HG02981 (cell line): ENCODE results near the gene PCGF3.
"Not testable (repeated sequence)": the region's sequence is repeated elsewhere in the genome, so short reads cannot be mapped to it uniquely, and the experiment has no call there.

Experiments
- ATAC-seq: cut with Tn5 transposase; IDR thresholded peaks from one replicate; pipeline ENCODE4 v1.9.1; 2021; ENCODE audit warnings: mild to moderate bottlenecking, moderate library complexity; ENCODE audit not compliant: unreplicated experiment

Gene PCGF3

GRCh38 chr4:792626-793092 is 87.0 kb downstream of the PCGF3 start:
- no peak for ATAC-seq

- no peak for ATAC-seq
Observed at GRCh38 chr4:793093-793861, 87.6 kb downstream of the PCGF3 start.

GRCh38 chr4:793941-794621 is 88.4 kb downstream of the PCGF3 start:
- no peak for ATAC-seq

DNA sequence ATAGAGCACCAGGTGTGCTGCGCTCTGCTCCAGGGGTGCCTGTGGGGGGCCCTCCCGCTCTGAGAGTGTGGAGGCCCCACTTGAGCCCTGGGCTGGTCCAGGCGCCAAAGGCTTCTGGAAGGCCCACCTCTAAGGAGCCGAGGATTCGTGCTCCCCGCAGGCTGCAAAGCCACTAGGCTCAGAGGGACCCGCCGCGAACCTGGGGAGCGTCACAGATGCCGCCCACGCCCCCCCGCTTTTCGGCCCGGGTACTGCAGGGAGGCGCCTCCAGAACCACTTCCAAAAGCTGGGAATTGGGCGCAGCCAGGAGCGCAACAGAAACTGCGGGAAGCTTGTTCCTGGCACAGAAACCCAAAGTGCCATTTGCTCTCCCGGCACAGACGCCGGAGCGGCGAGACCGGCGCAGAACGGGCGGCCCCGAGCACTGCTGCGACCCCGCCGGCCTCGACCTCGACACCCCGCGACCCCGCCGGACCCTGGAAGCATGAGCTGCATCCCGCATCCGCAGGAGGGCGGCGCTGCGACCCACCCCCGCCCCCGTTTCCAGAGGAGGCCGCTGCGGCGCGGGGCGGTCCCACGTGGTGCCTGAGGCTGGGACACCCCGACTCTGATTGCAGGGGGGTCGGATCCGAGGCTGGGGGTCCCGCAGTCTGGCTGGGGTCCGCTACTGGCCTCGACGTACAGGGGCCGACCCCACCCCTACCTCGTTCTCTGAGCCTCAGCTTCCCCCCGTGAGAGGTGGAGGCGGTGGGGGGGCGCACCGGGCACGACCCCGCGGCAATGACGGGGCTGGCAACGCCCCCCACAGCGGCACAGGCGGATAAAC is 89.5 kb downstream of the PCGF3 start:
- ATAC-seq: no peak

DNA sequence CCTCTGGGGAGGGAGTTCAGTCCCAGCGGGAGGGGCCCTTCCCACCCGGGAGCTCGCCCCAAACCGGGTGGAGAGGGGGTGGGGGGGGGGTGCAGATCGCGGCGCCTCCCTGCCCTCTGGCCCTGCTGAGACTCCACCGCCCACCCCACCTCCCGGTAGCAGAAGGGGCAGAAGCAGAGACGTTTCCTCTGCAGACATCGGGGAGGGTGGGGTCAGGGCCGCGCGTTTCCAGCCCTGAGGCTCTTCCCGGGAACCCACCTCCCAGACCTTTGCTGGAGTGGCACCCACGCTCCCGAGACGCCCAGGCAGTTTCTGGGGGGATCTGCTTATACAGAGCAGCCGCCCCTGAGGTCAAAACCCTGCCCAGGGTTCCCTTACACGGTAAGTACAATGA is 90.1 kb downstream of the PCGF3 start:
- no peak for ATAC-seq

- ATAC-seq: no peak
Observed at GRCh38 chr4:796206-796605, 90.6 kb downstream of the PCGF3 start.

- ATAC-seq: no peak
Observed at GRCh38 chr4:797066-797465, 91.4 kb downstream of the PCGF3 start.

DNA sequence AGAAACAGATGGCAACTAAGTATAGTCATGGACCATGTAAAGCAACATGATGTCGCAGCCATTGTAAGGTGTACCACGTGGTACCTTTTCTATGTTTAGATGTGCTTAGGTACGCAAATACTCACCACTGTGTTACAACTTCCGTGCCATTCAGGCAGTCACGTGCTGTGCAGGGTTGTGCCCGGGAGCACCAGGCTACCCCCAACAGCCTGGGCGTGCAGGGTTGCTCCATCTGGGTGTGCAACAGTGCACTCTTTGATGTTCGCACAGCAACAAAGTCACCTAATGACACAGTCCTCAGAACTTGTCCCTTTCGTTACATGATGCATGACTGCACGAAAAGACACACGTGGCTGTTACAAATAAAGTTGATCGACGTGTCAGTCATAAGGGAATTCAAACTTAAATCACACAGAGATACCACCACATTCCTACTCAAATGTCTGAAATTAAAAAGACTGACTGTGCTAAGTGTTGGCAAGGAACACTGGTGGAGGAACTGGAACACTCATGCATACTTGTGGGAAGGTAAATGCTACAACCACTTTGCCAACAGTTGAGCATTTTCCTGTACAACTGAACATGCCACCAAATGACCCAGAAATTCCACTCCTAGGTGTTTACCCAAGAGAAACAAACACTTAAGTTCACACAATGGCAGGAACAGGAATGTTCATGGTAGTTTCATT is 95.9 kb downstream of the PCGF3 start:
- no peak for ATAC-seq

DNA sequence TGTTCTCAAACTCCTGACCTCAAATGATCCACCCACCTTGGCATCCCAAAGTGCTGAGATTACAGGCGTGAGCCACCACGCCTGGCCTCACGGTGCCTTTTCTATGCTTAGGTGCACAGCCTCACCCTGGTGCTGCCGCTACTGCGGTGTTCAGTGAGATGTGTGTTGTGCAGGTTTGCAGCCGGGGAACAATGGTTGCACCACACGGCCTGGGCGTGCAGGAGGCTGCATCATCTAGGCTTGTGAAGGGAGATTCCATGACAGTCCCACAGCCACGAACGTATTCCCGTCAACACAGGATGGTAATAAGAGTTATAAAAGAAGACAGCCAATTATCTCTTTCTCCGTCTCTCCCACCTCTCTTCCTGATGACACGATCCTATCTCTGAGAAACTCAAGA is 98.3 kb downstream of the PCGF3 start:
- ATAC-seq: no peak

DNA sequence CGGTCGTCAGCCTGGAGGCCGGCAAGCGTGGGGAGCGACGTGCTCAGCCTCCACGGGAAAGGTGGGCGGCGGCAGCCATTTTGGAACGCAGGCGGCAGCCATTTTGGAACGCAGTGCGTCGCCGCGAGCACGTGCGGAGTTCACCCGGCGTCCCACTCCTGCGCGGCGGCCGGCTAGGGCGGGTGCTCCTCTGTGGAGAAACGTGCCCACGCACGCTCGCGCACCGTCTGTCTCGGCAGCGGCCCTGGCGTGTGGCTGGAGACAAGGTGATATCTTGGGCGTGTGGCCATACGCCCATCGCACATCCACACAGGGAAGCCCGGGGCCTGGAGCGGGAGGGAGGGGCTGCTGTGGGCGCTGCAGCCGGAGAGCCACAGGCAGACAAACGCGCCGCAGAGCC is 99.2 kb downstream of the PCGF3 start:
- ATAC-seq: no peak

DNA sequence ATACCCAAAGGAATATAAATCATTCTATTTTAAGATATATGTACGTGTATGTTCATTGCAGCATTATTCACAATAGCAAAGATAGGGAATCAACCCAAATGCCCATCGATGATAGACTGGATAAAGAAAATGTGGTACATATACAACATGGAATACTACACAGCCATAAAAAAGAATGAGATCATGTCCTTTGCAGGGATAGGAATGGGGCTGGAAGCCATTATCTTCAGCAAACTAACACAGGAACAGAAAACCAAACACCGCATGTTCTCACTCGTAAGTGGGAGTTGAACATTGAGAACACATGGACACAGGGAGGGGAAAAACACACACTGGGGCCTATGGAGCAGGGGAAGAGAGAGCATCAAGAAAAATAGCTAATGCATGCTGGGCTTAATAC is 101.3 kb downstream of the PCGF3 start:
- not testable (repeated sequence) for ATAC-seq

DNA sequence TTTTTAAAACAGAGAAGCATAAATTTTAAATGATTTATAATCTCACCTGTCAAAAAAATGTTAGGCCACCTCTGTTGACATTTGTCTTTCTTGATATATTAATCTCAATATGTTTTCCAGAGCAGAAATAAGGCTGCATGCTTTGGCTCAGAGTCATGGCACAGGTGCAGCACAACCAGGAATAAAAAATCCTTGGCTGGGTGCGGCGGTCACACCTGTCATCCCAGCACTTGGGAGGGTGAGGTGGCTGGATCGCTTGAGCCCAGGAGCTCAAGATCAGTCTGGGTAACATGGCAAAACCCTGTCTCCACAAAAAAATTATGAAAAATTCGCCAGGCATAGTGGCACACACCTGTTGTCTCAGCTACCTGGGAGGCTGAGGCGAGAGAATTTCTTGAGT is 102.2 kb downstream of the PCGF3 start:
- no peak for ATAC-seq

DNA sequence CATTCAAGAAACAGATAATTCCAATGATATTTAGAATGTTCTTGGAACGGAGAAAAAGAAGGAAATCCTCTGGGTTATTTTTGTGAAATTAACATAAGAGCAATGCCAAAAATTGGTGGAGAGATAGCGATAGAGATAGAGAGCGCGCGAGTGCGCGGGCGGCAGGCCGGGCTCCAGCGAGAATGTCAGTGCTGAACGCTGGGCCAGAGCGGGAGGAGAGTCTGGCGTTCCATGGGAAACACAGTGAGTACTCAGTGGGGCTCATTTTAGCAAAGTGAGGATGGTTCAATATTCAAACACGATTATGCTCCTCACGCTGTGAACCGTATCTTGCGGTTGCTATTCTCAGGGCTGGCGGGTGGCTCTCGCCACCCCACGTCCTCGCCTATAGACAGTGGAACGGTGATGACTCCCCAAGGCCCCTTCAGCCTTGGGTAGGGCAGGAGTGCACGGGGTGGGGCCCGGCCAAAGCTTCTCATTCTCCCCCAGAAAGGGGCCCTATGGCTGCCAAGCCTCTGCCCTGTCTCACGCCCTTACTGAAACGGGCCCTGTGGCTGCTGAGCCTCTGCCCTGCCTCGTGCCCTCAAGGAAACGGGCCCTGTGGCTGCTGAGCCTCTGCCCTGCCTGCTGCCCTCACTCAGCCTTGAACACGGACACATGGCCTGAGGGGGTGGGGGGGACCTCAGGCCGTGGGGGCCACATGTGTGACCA is 103.4 kb downstream of the PCGF3 start:
- no peak for ATAC-seq

DNA sequence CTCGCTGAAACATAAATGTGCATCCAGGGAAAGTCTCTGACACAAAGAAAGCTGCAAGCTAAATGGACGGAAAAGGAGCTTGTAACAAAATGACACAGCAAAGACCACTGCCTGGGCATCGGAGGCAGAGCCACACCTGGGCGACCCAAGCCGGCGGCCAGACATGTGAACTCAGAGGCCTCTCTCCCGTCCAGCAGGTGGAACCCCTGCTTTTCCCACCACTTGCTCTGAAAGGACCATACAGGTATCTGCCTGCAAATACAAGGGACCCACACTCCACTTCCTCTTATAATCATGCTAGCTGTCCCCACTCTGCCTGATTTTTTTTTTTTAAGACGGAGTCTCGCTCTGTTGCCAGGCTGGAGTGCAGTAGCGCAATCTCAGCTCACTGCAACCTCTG is 108.3 kb downstream of the PCGF3 start:
- ATAC-seq: no peak

GRCh38 chr4:814312-814850 is 108.7 kb downstream of the PCGF3 start:
- ATAC-seq: no peak

- no peak for ATAC-seq
Observed at GRCh38 chr4:815464-816146, 110.0 kb downstream of the PCGF3 start.

DNA sequence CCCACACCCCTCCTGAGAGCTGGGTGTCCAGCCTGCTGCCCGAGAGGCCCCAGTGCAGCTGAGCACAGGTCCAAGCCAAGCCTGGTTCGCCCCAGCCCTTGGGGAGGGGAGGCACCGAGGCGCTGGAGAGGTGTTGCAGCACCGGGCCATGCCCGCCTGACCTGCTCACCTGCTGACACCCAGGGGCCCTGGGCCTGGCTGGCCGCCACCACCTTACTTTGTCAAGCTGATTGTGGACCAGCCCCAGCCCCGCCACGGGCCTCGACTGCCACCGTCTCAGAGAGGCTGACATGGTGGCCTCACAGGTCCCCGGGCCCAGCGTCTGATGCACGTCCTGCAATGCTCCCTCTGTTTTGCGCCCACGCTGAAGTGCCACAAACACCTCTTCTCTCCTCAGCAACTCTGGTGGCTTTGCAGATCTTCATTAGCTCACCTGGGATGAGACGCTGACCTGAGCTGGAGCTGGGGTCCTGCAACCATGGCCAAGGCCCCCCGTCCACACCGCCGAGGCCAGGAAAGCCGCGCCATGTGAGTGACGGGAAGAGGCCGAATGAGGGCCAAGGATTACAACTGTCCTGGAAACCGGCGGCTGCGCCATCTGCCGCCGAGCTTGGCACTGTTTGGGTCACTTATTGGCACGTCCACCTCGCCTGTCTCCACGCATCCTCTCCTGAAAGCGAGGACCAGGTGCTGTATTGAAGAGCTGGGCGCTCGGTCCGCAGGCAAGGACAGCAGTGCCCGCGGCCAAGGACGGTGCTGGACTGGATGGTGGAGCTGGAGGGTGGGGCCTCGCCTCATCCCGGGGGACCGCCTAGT is 112.7 kb downstream of the PCGF3 start:
- no peak for ATAC-seq

DNA sequence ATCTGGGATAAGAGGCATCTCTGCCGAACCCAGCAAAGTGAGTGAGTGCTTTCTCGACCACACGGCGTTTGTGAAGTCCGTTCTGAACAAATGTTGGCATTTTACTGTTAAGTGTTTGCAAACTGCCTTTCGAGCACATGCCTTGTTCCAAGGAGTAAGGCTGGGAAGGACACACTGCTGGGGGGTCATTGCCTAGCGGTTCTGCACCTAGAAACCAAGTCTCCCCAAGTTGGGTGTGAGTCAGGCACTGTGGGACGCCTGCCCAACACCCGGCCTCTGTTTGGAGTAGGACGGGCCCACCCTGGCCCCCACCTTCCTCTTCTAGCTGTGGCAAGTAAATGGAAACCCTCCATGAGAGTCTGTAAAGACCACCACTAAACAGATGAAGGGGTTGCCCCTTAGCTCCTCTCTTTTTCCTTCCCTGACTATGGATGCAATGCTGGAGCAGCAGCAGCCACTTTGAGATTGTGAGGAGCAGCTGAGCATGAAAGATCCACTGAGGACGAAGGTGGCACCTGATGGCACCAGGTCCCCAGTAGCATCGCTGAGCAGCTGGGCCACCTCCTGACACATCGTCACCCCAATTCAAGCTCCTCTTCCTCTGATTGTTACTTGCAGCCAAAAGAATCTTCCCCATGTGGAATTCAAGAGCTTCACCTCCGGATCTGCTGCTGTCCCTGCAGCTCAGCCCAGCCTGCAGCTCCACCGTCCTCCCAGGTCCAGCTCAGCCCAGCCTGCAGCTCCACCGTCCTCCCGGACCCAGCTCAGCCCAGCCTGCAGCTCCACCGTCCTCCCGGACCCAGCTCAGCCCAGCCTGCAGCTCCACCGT is 114.0 kb downstream of the PCGF3 start:
- no peak for ATAC-seq
